GM10248 (cell line): ENCODE data around the gene ALS2CL.

Source experiments
- CTCF ChIA-PET: fragments of 300-600 bp; sonication (Branson Sonifier 250); formaldehyde crosslinking; extraction: SDS; loops from one replicate; lab custom pipeline; 2021; ENCODE audit warnings: antibody characterized with exemption; lab: Yijun Ruan, JAX
- POLR2A ChIA-PET: fragments of 350-650 bp; sonication (Branson Sonifier 250); formaldehyde crosslinking; extraction: SDS; loops from one replicate; lab custom pipeline; 2020; ENCODE audit warnings: antibody characterized with exemption; lab: Yijun Ruan, JAX
- DNase-seq: peaks from one replicate; pipeline ENCODE4 v3.0.0; 2012; ENCODE audit errors: extremely low spot score
- CTCF ChIP-seq: IDR thresholded peaks from 2 replicates; pipeline ENCODE4 v1.5.1; 2012; ENCODE audit warnings: mild to moderate bottlenecking, low read depth; ENCODE audit errors: extremely low read depth, missing control alignments, control extremely low read depth

ALS2CL gene

GRCh38 chr3:46734773-46735172, 41.3 kb upstream of the ALS2CL start:
- ChIA-PET CTCF (no interaction called here), POLR2A (no interaction called here)
- no peak for DNase-seq
- no peak for TF ChIP-seq CTCF

- ChIA-PET POLR2A (no interaction called here), CTCF (no interaction called here)
- TF ChIP-seq CTCF = no peak
- DNase-seq = no peak
Measured at GRCh38 chr3:46733026-46733800, 39.7 kb upstream of the ALS2CL start.

GRCh38 chr3:46731795-46732194, 38.3 kb upstream of the ALS2CL start:
- ChIA-PET POLR2A (no interaction called here), CTCF (no interaction called here)
- DNase-seq = no peak
- TF ChIP-seq CTCF = no peak

- no peak for TF ChIP-seq CTCF
- CTCF ChIA-PET = no interaction called here
- POLR2A ChIA-PET = no interaction called here
- no peak for DNase-seq
Measured at GRCh38 chr3:46730819-46731218, 37.3 kb upstream of the ALS2CL start.

GRCh38 chr3:46729038-46729437, 35.6 kb upstream of the ALS2CL start:
- DNase-seq = no peak
- TF ChIP-seq CTCF = no peak
- CTCF ChIA-PET = interaction anchor here (1.0 to 1.7 kb wide), 4 partner anchors 9 to 181 kb away, joined by 3 to 7 read pairs (median 4); no protein-coding TSS in a partner anchor
- POLR2A ChIA-PET = no interaction called here

- ChIA-PET CTCF (interaction anchor here (0.9 to 1.4 kb wide), 3 partner anchors 11 to 20 kb away, joined by 3 to 5 read pairs (median 4); no protein-coding TSS in a partner anchor), POLR2A (no interaction called here)
- TF ChIP-seq CTCF = no peak
- no peak for DNase-seq
Measured at GRCh38 chr3:46725621-46726314, 32.3 kb upstream of the ALS2CL start.
